Neural progenitor cell (in vitro differentiated cells): ENCODE measurements around the gene CHTOP.

Source experiments
- EZH2 ChIP-seq: fragments of 200-600 bp; sonication (generic); IDR thresholded peaks from 2 replicates; pipeline ENCODE4 v1.6.1; 2017; ENCODE audit warnings: antibody characterized with exemption, mild to moderate bottlenecking, moderate library complexity
- EZH2phosphoT487 ChIP-seq: fragments of 200-600 bp; sonication (generic); IDR thresholded peaks from 2 replicates; pipeline ENCODE4 v1.6.1; 2017; ENCODE audit warnings: antibody characterized with exemption
- TF ChIP-seq, protein P1 (sequence below): fragments of 200-600 bp; sonication (generic); IDR thresholded peaks from 2 replicates; pipeline ENCODE4 v1.5.1; 2017; ENCODE audit warnings: antibody characterized with exemption, mild to moderate bottlenecking

DNA sequence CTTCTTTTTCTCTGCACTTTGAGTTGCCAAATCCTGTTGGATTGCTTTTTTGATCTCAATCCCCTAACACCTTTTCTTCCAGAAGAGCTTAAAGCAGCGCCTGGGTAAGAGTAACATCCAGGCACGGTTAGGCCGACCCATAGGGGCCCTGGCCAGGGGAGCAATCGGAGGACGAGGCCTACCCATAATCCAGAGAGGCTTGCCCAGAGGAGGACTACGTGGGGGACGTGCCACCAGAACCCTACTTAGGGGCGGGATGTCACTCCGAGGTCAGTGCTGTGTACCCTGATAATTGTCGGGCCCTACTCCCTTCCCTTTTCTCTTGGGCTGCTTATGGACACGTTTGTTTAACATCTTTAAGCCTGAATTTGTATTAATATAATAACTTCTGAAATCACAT is 8.3 kb downstream of the CHTOP start:
- TF ChIP-seq, protein P1, sequence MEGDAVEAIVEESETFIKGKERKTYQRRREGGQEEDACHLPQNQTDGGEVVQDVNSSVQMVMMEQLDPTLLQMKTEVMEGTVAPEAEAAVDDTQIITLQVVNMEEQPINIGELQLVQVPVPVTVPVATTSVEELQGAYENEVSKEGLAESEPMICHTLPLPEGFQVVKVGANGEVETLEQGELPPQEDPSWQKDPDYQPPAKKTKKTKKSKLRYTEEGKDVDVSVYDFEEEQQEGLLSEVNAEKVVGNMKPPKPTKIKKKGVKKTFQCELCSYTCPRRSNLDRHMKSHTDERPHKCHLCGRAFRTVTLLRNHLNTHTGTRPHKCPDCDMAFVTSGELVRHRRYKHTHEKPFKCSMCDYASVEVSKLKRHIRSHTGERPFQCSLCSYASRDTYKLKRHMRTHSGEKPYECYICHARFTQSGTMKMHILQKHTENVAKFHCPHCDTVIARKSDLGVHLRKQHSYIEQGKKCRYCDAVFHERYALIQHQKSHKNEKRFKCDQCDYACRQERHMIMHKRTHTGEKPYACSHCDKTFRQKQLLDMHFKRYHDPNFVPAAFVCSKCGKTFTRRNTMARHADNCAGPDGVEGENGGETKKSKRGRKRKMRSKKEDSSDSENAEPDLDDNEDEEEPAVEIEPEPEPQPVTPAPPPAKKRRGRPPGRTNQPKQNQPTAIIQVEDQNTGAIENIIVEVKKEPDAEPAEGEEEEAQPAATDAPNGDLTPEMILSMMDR, result no peak
- TF ChIP-seq EZH2 (no peak), EZH2phosphoT487 (no peak)
